IMR-90 (cell line): ENCODE measurements around the gene FMO2.

ENCODE experiments used
- CTCF ChIP-seq: conservative IDR thresholded peaks from 2 replicates; pipeline ENCODE4 v1.5.1; 2012; ENCODE audit warnings: mild to moderate bottlenecking, low read depth, low read length, improper control_type of control experiment
- POLR2A ChIP-seq: IDR thresholded peaks from 2 replicates; pipeline ENCODE4 v1.6.1; 2012; ENCODE audit warnings: mild to moderate bottlenecking, low read depth, low read length

- TF ChIP-seq CTCF (no peak), POLR2A (no peak)
These were observed 37.8 kb downstream of the FMO2 start for GRCh38 chr1:171222936-171223335.
